GM15510 (cell line): ENCODE results near the gene FBXO30.
A peak's percentile ranks its signal among the peaks of the same experiment; 100 is the strongest.

ENCODE experiments used
- POLR2A ChIP-seq: IDR thresholded peaks from 3 replicates; pipeline ENCODE4 v1.6.1; 2011; ENCODE audit warnings: borderline replicate concordance; ENCODE audit not compliant: insufficient read length; ENCODE audit errors: extremely low read depth

FBXO30 gene

GRCh38 chr6:145814501-145815308, at the start of gene FBXO30:
Gene FBXO30 (minus strand): TSS chr6:145814795. CDS start chr6:145806405, 8,390 bp downstream.
- TF ChIP-seq POLR2A = peak; percentile 87

GRCh38 chr6:145863988-145864616, 49.5 kb upstream of the FBXO30 start:
- TF ChIP-seq POLR2A = no peak

- no peak for TF ChIP-seq POLR2A
These were observed 48.8 kb upstream of the FBXO30 start for GRCh38 chr6:145863366-145863765.

GRCh38 chr6:145860562-145860961, 46.0 kb upstream of the FBXO30 start:
- no peak for TF ChIP-seq POLR2A

- no peak for TF ChIP-seq POLR2A
These were observed 36.1 kb upstream of the FBXO30 start for GRCh38 chr6:145850671-145851070.

GRCh38 chr6:145848541-145848940, 33.9 kb upstream of the FBXO30 start:
- TF ChIP-seq POLR2A = no peak

GRCh38 chr6:145845557-145845956, 31.0 kb upstream of the FBXO30 start:
- TF ChIP-seq POLR2A = no peak

- no peak for TF ChIP-seq POLR2A
These were observed 30.4 kb upstream of the FBXO30 start for GRCh38 chr6:145844933-145845540.

- no peak for TF ChIP-seq POLR2A
These were observed 28.3 kb upstream of the FBXO30 start for GRCh38 chr6:145842693-145843546.

GRCh38 chr6:145841668-145842067, 27.1 kb upstream of the FBXO30 start:
- TF ChIP-seq POLR2A = no peak

GRCh38 chr6:145839653-145840052, 25.1 kb upstream of the FBXO30 start:
- TF ChIP-seq POLR2A = no peak

GRCh38 chr6:145838305-145838704, 23.7 kb upstream of the FBXO30 start:
- TF ChIP-seq POLR2A = no peak

GRCh38 chr6:145836772-145837171, 22.2 kb upstream of the FBXO30 start:
- TF ChIP-seq POLR2A = no peak

GRCh38 chr6:145836170-145836569, 21.6 kb upstream of the FBXO30 start:
- TF ChIP-seq POLR2A = no peak

GRCh38 chr6:145830612-145831011, 16.0 kb upstream of the FBXO30 start:
- TF ChIP-seq POLR2A = no peak

GRCh38 chr6:145829950-145830349, 15.4 kb upstream of the FBXO30 start:
- TF ChIP-seq POLR2A = no peak

- no peak for TF ChIP-seq POLR2A
These were observed 14.5 kb upstream of the FBXO30 start for GRCh38 chr6:145829102-145829501.
